Measurements from ENCODE around the gene CRYBG2.
A peak's percentile ranks its signal among the peaks of the same experiment; 100 is the strongest.
"Not testable (repeated sequence)": the region's sequence is repeated elsewhere in the genome, so short reads cannot be mapped to it uniquely, and the experiment has no call there.

CRYBG2 gene

GRCh38 chr1:26295194-26296138 is 58.5 kb downstream of the CRYBG2 start:
- DNase-seq (ENCODE audit: low read depth in 2 of 2) = no peak

- DNase-seq (ENCODE audit: low read depth in 2 of 2) = no peak
Observed at GRCh38 chr1:26293911-26294463, 59.9 kb downstream of the CRYBG2 start.

GRCh38 chr1:26292735-26293134 is 61.2 kb downstream of the CRYBG2 start:
- not testable (repeated sequence) for DNase-seq (ENCODE audit: low read depth in 2 of 2)

GRCh38 chr1:26291939-26292338 is 62.0 kb downstream of the CRYBG2 start:
- no peak for DNase-seq (ENCODE audit: low read depth in 2 of 2)

- no peak for DNase-seq (ENCODE audit: low read depth in 2 of 2)
Observed at GRCh38 chr1:26291433-26291832, 62.5 kb downstream of the CRYBG2 start.

- DNase-seq (ENCODE audit: low read depth in 2 of 2) = no peak
Observed at GRCh38 chr1:26290882-26291261, 63.1 kb downstream of the CRYBG2 start.

- DNase-seq (ENCODE audit: low read depth in 2 of 2) = no peak
Observed at GRCh38 chr1:26290122-26290881, 63.6 kb downstream of the CRYBG2 start.

GRCh38 chr1:26289158-26290059 is 64.5 kb downstream of the CRYBG2 start:
- no peak for DNase-seq (ENCODE audit: low read depth in 2 of 2)

GRCh38 chr1:26288311-26288941 is 65.5 kb downstream of the CRYBG2 start:
- DNase-seq (ENCODE audit: low read depth in 2 of 2) = no peak

GRCh38 chr1:26287811-26288210 is 66.1 kb downstream of the CRYBG2 start:
- no peak for DNase-seq (ENCODE audit: low read depth in 2 of 2)

GRCh38 chr1:26287033-26287711 is 66.8 kb downstream of the CRYBG2 start:
- DNase-seq (ENCODE audit: low read depth in 2 of 2) = no peak

GRCh38 chr1:26286064-26286416 is 67.9 kb downstream of the CRYBG2 start:
- DNase-seq (ENCODE audit: low read depth in 2 of 2) = no peak

GRCh38 chr1:26285366-26286063 is 68.4 kb downstream of the CRYBG2 start:
- no peak for DNase-seq (ENCODE audit: low read depth in 2 of 2)

GRCh38 chr1:26284597-26285347 is 69.2 kb downstream of the CRYBG2 start:
- peak; percentile 84 to 88 for DNase-seq (ENCODE audit: low read depth in 2 of 2)

GRCh38 chr1:26283871-26284596 is 69.9 kb downstream of the CRYBG2 start:
- DNase-seq (ENCODE audit: low read depth in 2 of 2) = no peak

- DNase-seq (ENCODE audit: low read depth in 2 of 2) = no peak
Observed at GRCh38 chr1:26283279-26283853, 70.6 kb downstream of the CRYBG2 start.

GRCh38 chr1:26282401-26282918 is 71.5 kb downstream of the CRYBG2 start:
- no peak for DNase-seq (ENCODE audit: low read depth in 2 of 2)

GRCh38 chr1:26281971-26282370 is 72.0 kb downstream of the CRYBG2 start:
- no peak for DNase-seq (ENCODE audit: low read depth in 2 of 2)

Measured in stimulated activated CD8-positive, alpha-beta memory T cell treated with anti-CD3 and anti-CD28 coated beads, Interleukin-7, amount 100 ng/mL, for 1 hour (primary cell).